ENCODE results near the gene GPHN.

GPHN gene

GRCh38 chr14:66507722-66508546 is at the start of gene GPHN:
GPHN (plus strand) TSS chr14:66508147.
- DNase-seq = peak; percentile 75 to 86 (median 80)

- DNase-seq = no peak
Observed at GRCh38 chr14:66459603-66460002, 48.3 kb upstream of the GPHN start.

GRCh38 chr14:66464261-66464660 is 43.7 kb upstream of the GPHN start:
- DNase-seq = no peak

- no peak for DNase-seq
Observed at GRCh38 chr14:66468778-66469367, 39.1 kb upstream of the GPHN start.

- DNase-seq = no peak
Observed at GRCh38 chr14:66471584-66471983, 36.4 kb upstream of the GPHN start.

GRCh38 chr14:66472251-66472650 is 35.7 kb upstream of the GPHN start:
- DNase-seq = no peak

- no peak for DNase-seq
Observed at GRCh38 chr14:66473223-66473622, 34.7 kb upstream of the GPHN start.

GRCh38 chr14:66476964-66477363 is 31.0 kb upstream of the GPHN start:
- DNase-seq = no peak

- no peak for DNase-seq
Observed at GRCh38 chr14:66477567-66477966, 30.4 kb upstream of the GPHN start.

- no peak for DNase-seq
Observed at GRCh38 chr14:66482873-66483272, 25.1 kb upstream of the GPHN start.

- no peak for DNase-seq
Observed at GRCh38 chr14:66483322-66483721, 24.6 kb upstream of the GPHN start.

GRCh38 chr14:66485029-66485428 is 22.9 kb upstream of the GPHN start:
- no peak for DNase-seq

- DNase-seq = no peak
Observed at GRCh38 chr14:66485910-66486421, 22.0 kb upstream of the GPHN start, which contains the start of gene CCDC196. CCDC196 (plus strand) TSS chr14:66486371; CDS start chr14:66486503, 132 bp downstream.

GRCh38 chr14:66487164-66487563 is 20.8 kb upstream of the GPHN start:
- DNase-seq = no peak

- DNase-seq = no peak
Observed at GRCh38 chr14:66490143-66491111, 17.5 kb upstream of the GPHN start.

GRCh38 chr14:66493750-66494149 is 14.2 kb upstream of the GPHN start:
- DNase-seq = no peak

GRCh38 chr14:66495218-66496098 is 12.5 kb upstream of the GPHN start:
- peak in 3 of 6 experiments; percentile 2 to 37 (median 28) for DNase-seq

- DNase-seq = no peak
Observed at GRCh38 chr14:66496188-66496807, 11.6 kb upstream of the GPHN start.

GRCh38 chr14:66496911-66497310 is 11.0 kb upstream of the GPHN start:
- peak in 2 of 6 experiments; percentile 6 to 10 for DNase-seq

GRCh38 chr14:66498311-66498710 is 9.6 kb upstream of the GPHN start:
- DNase-seq = no peak

GRCh38 chr14:66501592-66501991 is 6.4 kb upstream of the GPHN start:
- DNase-seq = no peak
